SH-SY5Y (cell line): Measurements from ENCODE around the gene FAU.

ENCODE experiments used
- GATA2 ChIP-seq: IDR thresholded peaks from 2 replicates; pipeline ENCODE4 v1.6.1; 2011; ENCODE audit warnings: mild to moderate bottlenecking, low read depth, low read length
- GATA3 ChIP-seq: IDR thresholded peaks from 2 replicates; pipeline ENCODE4 v1.6.1; 2011; ENCODE audit warnings: low read depth, mild to moderate bottlenecking, low read length, moderate library complexity

GRCh38 chr11:65120831-65121230 is 1.1 kb downstream of the FAU start:
- TF ChIP-seq GATA3 (no peak), GATA2 (no peak)
